ENCODE results near the gene UAP1L1.

The UAP1L1 gene

DNA sequence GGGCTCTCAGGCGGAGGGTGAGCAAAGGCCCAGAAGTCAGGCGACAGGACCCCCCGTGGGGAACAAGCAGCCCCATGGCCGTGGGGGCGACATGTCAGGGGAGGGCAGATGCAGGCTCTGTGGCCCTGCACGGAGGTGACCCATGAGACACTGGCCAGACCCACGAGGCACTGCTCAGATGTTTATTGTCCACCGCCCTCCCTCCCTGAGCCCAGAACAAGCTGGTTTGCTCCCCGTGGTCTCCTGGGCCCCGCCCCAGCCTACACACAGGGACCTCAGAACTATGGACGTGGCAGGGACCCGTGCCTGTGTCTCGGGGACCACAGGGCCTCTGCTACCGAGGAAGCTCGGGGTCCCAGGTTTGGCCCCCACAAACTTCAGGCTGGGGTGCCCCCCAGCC, 47.3 kb upstream of the UAP1L1 start:
- H3K9ac ChIP-seq (ENCODE audit: low read length): no peak overlapping the region
- no peak overlapping the region for H3K27ac ChIP-seq (ENCODE audit: low read depth, low read length)
- H3K9me2 ChIP-seq (replicated peaks; ENCODE audit: insufficient read depth, low read length): no peaks in the 10 kb centered on the region
- no peak overlapping the region for H3K4me3 ChIP-seq (ENCODE audit: insufficient read depth, low read length, poor library complexity, severe bottlenecking)
- H3K79me2 ChIP-seq (ENCODE audit: insufficient read depth, low read length): no peaks in the 10 kb centered on the region
- no peaks in the 10 kb centered on the region for H3K27me3 ChIP-seq (ENCODE audit: low read length)
- H3K36me3 ChIP-seq (ENCODE audit: low read length): no peaks in the 10 kb centered on the region
- no peaks in the 10 kb centered on the region for H4K20me1 ChIP-seq (ENCODE audit: low read depth, low read length)
- H2AFZ ChIP-seq (ENCODE audit: low read depth, low read length, severe bottlenecking): no peak overlapping the region
- no peak overlapping the region for H3K4me2 ChIP-seq (ENCODE audit: low read depth, low read length, poor library complexity, severe bottlenecking)
- H3K9me3 ChIP-seq (ENCODE audit: insufficient read depth, low read length): no peaks in the 10 kb centered on the region
- TF ChIP-seq CTCF (IDR thresholded peaks at IDR 0.05; ENCODE audit: insufficient read depth, low read length, poor library complexity, severe bottlenecking) (no peak), EZH2phosphoT487 (conservative IDR thresholded peaks at IDR 0.05; ENCODE audit: low read length) (no peak)
- no peaks in the 10 kb centered on the region for H3F3A ChIP-seq (ENCODE audit: insufficient read depth)

- Histone ChIP-seq H3K4me3 (ENCODE audit: insufficient read depth, low read length, poor library complexity, severe bottlenecking) (no peak overlapping the region), H3K9ac (ENCODE audit: low read length) (no peak overlapping the region), H2AFZ (ENCODE audit: low read depth, low read length, severe bottlenecking) (no peak overlapping the region), H3K9me3 (ENCODE audit: insufficient read depth, low read length) (no peaks in the 10 kb centered on the region), H3K9me2 (replicated peaks; ENCODE audit: insufficient read depth, low read length) (no peaks in the 10 kb centered on the region), H3K36me3 (ENCODE audit: low read length) (no peaks in the 10 kb centered on the region), H3K27me3 (ENCODE audit: low read length) (no peaks in the 10 kb centered on the region), H3K27ac (ENCODE audit: low read depth, low read length) (no peak overlapping the region), H3K4me2 (ENCODE audit: low read depth, low read length, poor library complexity, severe bottlenecking) (no peak overlapping the region), H3F3A (ENCODE audit: insufficient read depth) (no peaks in the 10 kb centered on the region), H4K20me1 (ENCODE audit: low read depth, low read length) (no peaks in the 10 kb centered on the region), H3K79me2 (ENCODE audit: insufficient read depth, low read length) (no peaks in the 10 kb centered on the region)
- TF ChIP-seq EZH2phosphoT487 (conservative IDR thresholded peaks at IDR 0.05; ENCODE audit: low read length): no peak
- no peak for TF ChIP-seq CTCF (IDR thresholded peaks at IDR 0.05; ENCODE audit: insufficient read depth, low read length, poor library complexity, severe bottlenecking)
These were observed 46.5 kb upstream of the UAP1L1 start for GRCh38 chr9:137030538-137031527.

DNA sequence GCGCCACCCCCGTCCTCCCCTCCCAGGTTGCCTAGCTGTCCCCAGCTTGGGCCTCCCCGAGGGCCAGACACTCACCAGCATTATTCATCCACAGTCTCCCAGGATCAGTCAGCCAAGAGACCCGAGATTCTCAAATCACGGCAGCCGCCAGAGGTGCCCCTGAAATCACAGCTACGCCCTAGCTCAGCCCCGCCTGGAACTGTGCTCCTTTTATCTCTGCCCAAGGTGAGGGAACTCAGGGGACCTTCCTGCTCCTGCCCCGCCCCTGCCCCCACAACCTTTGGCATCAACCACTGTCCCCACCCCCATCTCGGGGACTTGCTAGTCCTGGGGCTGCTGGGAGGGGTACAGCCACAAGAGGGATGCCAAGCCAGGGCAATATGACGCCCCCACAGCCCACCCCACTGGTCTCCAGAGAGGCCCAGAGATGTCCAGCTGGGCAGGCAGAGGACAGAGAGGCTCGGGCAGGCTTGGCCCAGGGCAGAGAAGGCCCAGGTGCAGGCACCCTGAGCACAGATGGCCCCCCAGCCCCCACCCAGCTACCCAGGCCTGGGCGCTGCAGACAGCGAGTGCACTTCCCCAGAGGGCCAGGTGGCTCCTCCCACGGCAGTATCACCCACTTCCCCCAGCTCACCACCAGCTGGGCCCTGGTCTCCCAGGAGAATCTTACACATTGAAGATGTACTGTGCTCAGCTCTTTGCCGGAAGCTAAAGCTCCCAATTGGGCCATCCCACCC, 45.2 kb upstream of the UAP1L1 start, which contains the start of gene FUT7:
Gene FUT7, minus strand, starts transcription at position 185 of the 737 bp plus-strand sequence. Its CDS starts 97 bp downstream, at position 88.
- no peaks in the 10 kb centered on the region for H3K27me3 ChIP-seq (ENCODE audit: low read length)
- H3K9me3 ChIP-seq (ENCODE audit: insufficient read depth, low read length): no peaks in the 10 kb centered on the region
- no peaks in the 10 kb centered on the region for H3K79me2 ChIP-seq (ENCODE audit: insufficient read depth, low read length)
- H2AFZ ChIP-seq (ENCODE audit: low read depth, low read length, severe bottlenecking): no peak within 1 kb of the TSS
- TF ChIP-seq EZH2phosphoT487 (conservative IDR thresholded peaks at IDR 0.05; ENCODE audit: low read length) (no peak), CTCF (IDR thresholded peaks at IDR 0.05; ENCODE audit: insufficient read depth, low read length, poor library complexity, severe bottlenecking) (no peak)
- no peak within 1 kb of the TSS for H3K27ac ChIP-seq (ENCODE audit: low read depth, low read length)
- no peaks in the 10 kb centered on the region for H4K20me1 ChIP-seq (ENCODE audit: low read depth, low read length)
- no peak within 1 kb of the TSS for H3K4me2 ChIP-seq (ENCODE audit: low read depth, low read length, poor library complexity, severe bottlenecking)
- no peaks in the 10 kb centered on the region for H3K9me2 ChIP-seq (replicated peaks; ENCODE audit: insufficient read depth, low read length)
- no peaks in the 10 kb centered on the region for H3F3A ChIP-seq (ENCODE audit: insufficient read depth)
- no peak within 1 kb of the TSS for H3K4me3 ChIP-seq (ENCODE audit: insufficient read depth, low read length, poor library complexity, severe bottlenecking)
- no peaks in the 10 kb centered on the region for H3K36me3 ChIP-seq (ENCODE audit: low read length)
- H3K9ac ChIP-seq (ENCODE audit: low read length): no peak within 1 kb of the TSS

Measured in SU-DHL-6 (cell line).